ENCODE measurements around the gene ANKRD55.

DNA sequence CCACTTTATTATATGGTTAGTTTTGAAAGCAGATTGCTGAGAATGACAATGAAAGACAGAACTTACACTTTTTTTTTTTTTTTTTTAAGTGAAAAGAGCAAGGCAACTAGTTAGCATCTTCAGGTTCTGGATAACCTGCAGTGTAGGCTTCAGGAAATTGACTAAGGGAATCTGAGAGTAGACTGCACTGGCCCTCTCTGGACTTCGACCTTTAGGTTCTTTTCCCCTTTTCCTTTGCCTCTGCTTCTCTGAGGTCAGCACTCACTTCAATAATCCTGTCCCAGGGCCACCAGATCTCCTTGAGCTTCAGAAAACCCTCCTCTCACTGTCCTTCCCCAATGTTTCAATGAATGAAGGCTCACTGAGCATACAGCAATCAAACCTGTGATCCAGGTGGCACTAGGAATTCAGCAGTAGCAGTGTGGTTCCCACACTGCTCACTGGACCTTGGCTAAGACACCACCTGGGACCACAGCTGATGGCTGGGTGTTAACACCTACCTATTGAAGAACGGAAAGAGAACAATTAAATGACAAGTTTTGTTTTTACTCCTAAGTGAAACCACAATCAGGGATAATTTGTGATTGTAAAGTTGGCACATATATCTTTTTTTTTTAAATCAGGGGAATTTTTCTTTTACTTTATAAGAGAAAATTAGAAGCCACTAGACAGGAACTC, 152.6 kb downstream of the ANKRD55 start:
- TF ChIP-seq, protein P1, sequence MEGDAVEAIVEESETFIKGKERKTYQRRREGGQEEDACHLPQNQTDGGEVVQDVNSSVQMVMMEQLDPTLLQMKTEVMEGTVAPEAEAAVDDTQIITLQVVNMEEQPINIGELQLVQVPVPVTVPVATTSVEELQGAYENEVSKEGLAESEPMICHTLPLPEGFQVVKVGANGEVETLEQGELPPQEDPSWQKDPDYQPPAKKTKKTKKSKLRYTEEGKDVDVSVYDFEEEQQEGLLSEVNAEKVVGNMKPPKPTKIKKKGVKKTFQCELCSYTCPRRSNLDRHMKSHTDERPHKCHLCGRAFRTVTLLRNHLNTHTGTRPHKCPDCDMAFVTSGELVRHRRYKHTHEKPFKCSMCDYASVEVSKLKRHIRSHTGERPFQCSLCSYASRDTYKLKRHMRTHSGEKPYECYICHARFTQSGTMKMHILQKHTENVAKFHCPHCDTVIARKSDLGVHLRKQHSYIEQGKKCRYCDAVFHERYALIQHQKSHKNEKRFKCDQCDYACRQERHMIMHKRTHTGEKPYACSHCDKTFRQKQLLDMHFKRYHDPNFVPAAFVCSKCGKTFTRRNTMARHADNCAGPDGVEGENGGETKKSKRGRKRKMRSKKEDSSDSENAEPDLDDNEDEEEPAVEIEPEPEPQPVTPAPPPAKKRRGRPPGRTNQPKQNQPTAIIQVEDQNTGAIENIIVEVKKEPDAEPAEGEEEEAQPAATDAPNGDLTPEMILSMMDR (IDR thresholded peaks at IDR 0.05) = no peak
- no peak for TF ChIP-seq EZH2 (IDR thresholded peaks at IDR 0.05)

Data from neural progenitor cell (in vitro differentiated cells).